Activated CD4-positive, alpha-beta T cell treated with anti-CD3 and anti-CD28 coated beads, Interleukin-2, Interleukin-4, amounts not matched to agents 100 ng/mL and 50 ng/mL, durations not matched to agents 16 hours and 8 hours (primary cell): ENCODE data around the gene IPCEF1.

Source experiments
- DNase-seq: peaks from one replicate; pipeline ENCODE4 v3.0.0-alpha.2; 2020; ENCODE audit warnings: low spot score

The IPCEF1 gene

GRCh38 chr6:154356690-154357089, at the start of gene IPCEF1:
Gene IPCEF1 (minus strand): TSS chr6:154356803. CDS start chr6:154265947, 90,856 bp downstream.
- no peak for DNase-seq

- no peak for DNase-seq
These were observed 49.7 kb upstream of the IPCEF1 start for GRCh38 chr6:154406301-154406700.

- DNase-seq = peak; percentile 34
These were observed 48.3 kb upstream of the IPCEF1 start for GRCh38 chr6:154404791-154405400.

GRCh38 chr6:154403788-154404187, 47.2 kb upstream of the IPCEF1 start:
- peak; percentile 27 for DNase-seq

GRCh38 chr6:154402081-154402780, 45.6 kb upstream of the IPCEF1 start:
- no peak for DNase-seq

- DNase-seq = no peak
These were observed 42.5 kb upstream of the IPCEF1 start for GRCh38 chr6:154399097-154399496.

- no peak for DNase-seq
These were observed 41.0 kb upstream of the IPCEF1 start for GRCh38 chr6:154397491-154398195.

GRCh38 chr6:154395878-154396277, 39.3 kb upstream of the IPCEF1 start:
- DNase-seq = no peak

- DNase-seq = no peak
These were observed 38.7 kb upstream of the IPCEF1 start for GRCh38 chr6:154395316-154395715.

- no peak for DNase-seq
These were observed 38.0 kb upstream of the IPCEF1 start for GRCh38 chr6:154394571-154394970.

GRCh38 chr6:154390034-154390433, 33.4 kb upstream of the IPCEF1 start:
- no peak for DNase-seq

- DNase-seq = no peak
These were observed 32.2 kb upstream of the IPCEF1 start for GRCh38 chr6:154388803-154389202.

GRCh38 chr6:154386848-154387717, 30.5 kb upstream of the IPCEF1 start:
- no peak for DNase-seq

GRCh38 chr6:154384191-154384590, 27.6 kb upstream of the IPCEF1 start:
- no peak for DNase-seq

- DNase-seq = no peak
These were observed 26.7 kb upstream of the IPCEF1 start for GRCh38 chr6:154383273-154383672.

GRCh38 chr6:154382740-154383139, 26.1 kb upstream of the IPCEF1 start:
- DNase-seq = no peak

- DNase-seq = no peak
These were observed 24.9 kb upstream of the IPCEF1 start for GRCh38 chr6:154381548-154381947.

GRCh38 chr6:154380741-154381140, 24.1 kb upstream of the IPCEF1 start:
- no peak for DNase-seq

GRCh38 chr6:154379585-154379984, 23.0 kb upstream of the IPCEF1 start:
- no peak for DNase-seq

- DNase-seq = no peak
These were observed 21.9 kb upstream of the IPCEF1 start for GRCh38 chr6:154378518-154378917.

- DNase-seq = no peak
These were observed 21.1 kb upstream of the IPCEF1 start for GRCh38 chr6:154377726-154378125.

- no peak for DNase-seq
These were observed 17.4 kb upstream of the IPCEF1 start for GRCh38 chr6:154373971-154374370.
